Vagina (tissue), 2 donors: ENCODE results near the gene NAT9. TPM values are rescaled to one million over a fixed set of nuclear protein-coding genes. Genes with fewer than 3 reads are reported as not detected.

Source experiments
- DNase-seq, 2 donors: peaks; one replicate each; pipeline ENCODE4 v3.0.0-alpha.2; 2017; ENCODE audit errors: extremely low spot score in 2 of 2
- H3K27ac ChIP-seq: fragments of 200-600 bp; sonication (generic); one replicate; pipeline ENCODE4 v1.5.1; 2019
- H3K27me3 ChIP-seq: fragments of 200-600 bp; sonication (generic); one replicate; pipeline ENCODE4 v1.5.1; 2019
- H3K36me3 ChIP-seq, 2 donors: fragments of 200-600 bp; sonication (generic); one replicate each; pipeline ENCODE4 v1.5.1; 2017 to 2019
- H3K4me1 ChIP-seq: fragments of 200-600 bp; sonication (generic); one replicate; pipeline ENCODE4 v1.5.1; 2019
- H3K4me3 ChIP-seq, 2 donors: fragments of 200-600 bp; sonication (generic); 1 replicate in 1 of 2; 2 replicates in 1 of 2; pipeline ENCODE4 v1.5.1; 2016 to 2019
- H3K9me3 ChIP-seq: fragments of 200-600 bp; sonication (generic); one replicate; pipeline ENCODE4 v1.5.1; 2019
- POLR2A ChIP-seq, 2 donors: fragments of 450-650 bp; IDR thresholded peaks; one replicate each; pipeline ENCODE4 v1.6.1; 2017; ENCODE audit warnings: antibody characterized with exemption in 2 of 2, mild to moderate bottlenecking in 2 of 2, moderate library complexity in 2 of 2
- POLR2AphosphoS5 ChIP-seq, 2 donors: sonication (generic); formaldehyde crosslinking; IDR thresholded peaks; one replicate each; pipeline ENCODE4 v1.9.0; 2017; ENCODE audit warnings: antibody characterized with exemption in 2 of 2, mild to moderate bottlenecking in 2 of 2, low read depth in 1 of 2; ENCODE audit not compliant: insufficient read depth in 1 of 2
- intact Hi-C: fragments of 100-400 bp; cut with DNase I; formaldehyde crosslinking; loops from one replicate; pipeline ENCODE4 v1.15.1; 2023
- total RNA-seq: library from RNA; depleted of rRNA; stranded (reverse); fragments of >200 nt; gene quantifications from one replicate; pipeline ENCODE4 v1.2.3, GENCODE V29; 2016
- TF ChIP-seq, protein P1 (sequence below), 3 experiments: fragments of 450-650 bp in 2 of 3; fragments of 200-600 bp in 1 of 3; sonication (generic) in 1 of 3; IDR thresholded peaks; one replicate each; pipeline ENCODE4 v1.5.1; 2017 to 2019; ENCODE audit warnings: antibody characterized with exemption in 3 of 3, mild to moderate bottlenecking in 2 of 3, moderate library complexity in 2 of 3

Gene NAT9
- total RNA-seq, 1 donor from 2014 or later, result 28.5 TPM

DNA sequence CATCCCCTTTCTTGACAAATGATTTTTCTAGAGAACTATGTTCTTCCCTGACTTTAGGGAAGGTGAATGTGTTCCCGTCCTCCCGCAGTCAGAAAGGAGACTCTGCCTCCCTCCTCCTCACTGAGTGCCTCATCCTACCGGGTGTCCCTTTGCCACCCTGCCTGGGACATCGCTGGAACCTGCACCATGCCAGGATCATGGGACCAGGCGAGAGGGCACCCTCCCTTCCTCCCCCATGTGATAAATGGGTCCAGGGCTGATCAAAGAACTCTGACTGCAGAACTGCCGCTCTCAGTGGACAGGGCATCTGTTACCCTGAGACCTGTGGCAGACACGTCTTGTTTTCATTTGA lies 7.4 kb downstream of the NAT9 start:
- intact Hi-C loops, result no loop called here
- no peaks in the 10 kb centered on the region for H3K9me3 ChIP-seq
- H3K27ac ChIP-seq, result peak overlapping the region; percentile 67
- no peak overlapping the region for H3K4me3 ChIP-seq
- H3K36me3 ChIP-seq, result peaks cover 0 to 47% of the 10 kb centered on the region in 2 donors
- H3K27me3 ChIP-seq, result no peaks in the 10 kb centered on the region
- DNase-seq, result no peak
- TF ChIP-seq, protein P1, sequence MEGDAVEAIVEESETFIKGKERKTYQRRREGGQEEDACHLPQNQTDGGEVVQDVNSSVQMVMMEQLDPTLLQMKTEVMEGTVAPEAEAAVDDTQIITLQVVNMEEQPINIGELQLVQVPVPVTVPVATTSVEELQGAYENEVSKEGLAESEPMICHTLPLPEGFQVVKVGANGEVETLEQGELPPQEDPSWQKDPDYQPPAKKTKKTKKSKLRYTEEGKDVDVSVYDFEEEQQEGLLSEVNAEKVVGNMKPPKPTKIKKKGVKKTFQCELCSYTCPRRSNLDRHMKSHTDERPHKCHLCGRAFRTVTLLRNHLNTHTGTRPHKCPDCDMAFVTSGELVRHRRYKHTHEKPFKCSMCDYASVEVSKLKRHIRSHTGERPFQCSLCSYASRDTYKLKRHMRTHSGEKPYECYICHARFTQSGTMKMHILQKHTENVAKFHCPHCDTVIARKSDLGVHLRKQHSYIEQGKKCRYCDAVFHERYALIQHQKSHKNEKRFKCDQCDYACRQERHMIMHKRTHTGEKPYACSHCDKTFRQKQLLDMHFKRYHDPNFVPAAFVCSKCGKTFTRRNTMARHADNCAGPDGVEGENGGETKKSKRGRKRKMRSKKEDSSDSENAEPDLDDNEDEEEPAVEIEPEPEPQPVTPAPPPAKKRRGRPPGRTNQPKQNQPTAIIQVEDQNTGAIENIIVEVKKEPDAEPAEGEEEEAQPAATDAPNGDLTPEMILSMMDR (IDR thresholded peaks at IDR 0.05), result no peak
- no peak for TF ChIP-seq POLR2AphosphoS5 (IDR thresholded peaks at IDR 0.05; ENCODE audit: insufficient read depth in 1 of 2, low read depth in 1 of 2)
- TF ChIP-seq POLR2A (IDR thresholded peaks at IDR 0.05), result no peak
- peaks cover 43% of the 10 kb centered on the region for H3K4me1 ChIP-seq

DNA sequence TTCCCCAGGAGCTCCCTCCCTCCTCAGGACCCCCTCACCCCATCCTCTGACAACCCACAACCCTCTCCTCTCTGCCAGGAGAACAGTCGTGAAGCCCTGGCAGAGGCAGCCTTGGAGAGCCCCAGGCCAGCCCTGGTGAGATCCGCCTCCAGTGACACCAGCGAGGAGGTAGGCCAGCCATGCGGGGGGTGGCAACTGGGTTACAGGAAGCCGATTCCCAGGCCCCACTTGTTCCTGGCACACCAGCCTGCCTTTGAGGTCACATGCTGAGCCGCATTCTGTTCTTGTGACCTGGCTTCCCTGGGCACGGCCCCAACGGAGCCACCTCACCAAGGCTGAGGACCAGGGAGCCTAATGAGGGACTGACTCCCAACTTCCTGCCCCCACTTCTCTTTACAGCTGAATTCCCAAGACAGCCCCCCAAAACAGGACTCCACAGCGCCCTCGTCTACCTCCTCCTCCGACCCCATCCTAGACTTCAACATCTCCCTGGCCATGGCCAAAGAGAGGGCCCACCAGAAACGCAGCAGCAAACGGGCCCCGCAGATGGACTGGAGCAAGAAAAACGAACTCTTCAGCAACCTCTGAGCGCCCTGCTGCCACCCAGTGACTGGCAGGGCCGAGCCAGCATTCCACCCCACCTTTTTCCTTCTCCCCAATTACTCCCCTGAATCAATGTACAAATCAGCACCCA lies 7.9 kb downstream of the NAT9 start:
- peak in 1 of 2 donors; percentile 57 for TF ChIP-seq POLR2AphosphoS5 (IDR thresholded peaks at IDR 0.05; ENCODE audit: insufficient read depth in 1 of 2, low read depth in 1 of 2)
- TF ChIP-seq, protein P1 (IDR thresholded peaks at IDR 0.05), result no peak
- H3K4me3 ChIP-seq, result no peak overlapping the region
- DNase-seq, result no peak
- intact Hi-C loops, result no loop called here
- no peaks in the 10 kb centered on the region for H3K9me3 ChIP-seq
- H3K36me3 ChIP-seq, result peaks cover 0 to 43% of the 10 kb centered on the region in 2 donors
- peak overlapping the region; percentile 67 for H3K27ac ChIP-seq
- peaks cover 48% of the 10 kb centered on the region for H3K4me1 ChIP-seq
- H3K27me3 ChIP-seq, result no peaks in the 10 kb centered on the region

DNA sequence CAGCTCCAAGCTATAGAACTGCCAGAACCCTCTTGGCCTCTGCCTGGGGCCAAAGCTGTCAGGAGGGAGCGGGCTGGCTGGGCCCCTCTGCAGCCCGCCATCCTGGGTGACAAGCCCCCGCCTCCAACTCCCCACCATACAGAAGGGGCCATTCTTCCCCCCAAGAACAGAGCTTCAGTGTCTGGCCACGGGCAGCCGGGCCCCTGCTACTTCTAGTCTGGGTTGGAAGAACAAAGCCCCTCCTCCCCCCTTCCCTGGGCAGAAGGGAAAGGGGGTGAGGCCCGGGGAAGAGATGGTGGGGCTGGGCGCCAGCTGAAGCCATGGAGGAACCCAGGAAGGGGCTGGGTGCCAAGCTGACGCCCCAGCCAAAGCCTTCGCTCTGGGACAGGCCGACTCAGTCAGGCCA lies 9.0 kb downstream of the NAT9 start:
- Histone ChIP-seq H3K9me3 (no peaks in the 10 kb centered on the region), H3K4me1 (peaks cover 58% of the 10 kb centered on the region), H3K27me3 (no peaks in the 10 kb centered on the region), H3K36me3 (peaks cover 0 to 32% of the 10 kb centered on the region in 2 donors), H3K4me3 (no peak overlapping the region), H3K27ac (peak overlapping the region; percentile 67)
- TF ChIP-seq, protein P1 (IDR thresholded peaks at IDR 0.05), result no peak
- no peak for TF ChIP-seq POLR2AphosphoS5 (IDR thresholded peaks at IDR 0.05; ENCODE audit: insufficient read depth in 1 of 2, low read depth in 1 of 2)
- no peak for TF ChIP-seq POLR2A (IDR thresholded peaks at IDR 0.05)
- intact Hi-C loops, result no loop called here
- no peak for DNase-seq

DNA sequence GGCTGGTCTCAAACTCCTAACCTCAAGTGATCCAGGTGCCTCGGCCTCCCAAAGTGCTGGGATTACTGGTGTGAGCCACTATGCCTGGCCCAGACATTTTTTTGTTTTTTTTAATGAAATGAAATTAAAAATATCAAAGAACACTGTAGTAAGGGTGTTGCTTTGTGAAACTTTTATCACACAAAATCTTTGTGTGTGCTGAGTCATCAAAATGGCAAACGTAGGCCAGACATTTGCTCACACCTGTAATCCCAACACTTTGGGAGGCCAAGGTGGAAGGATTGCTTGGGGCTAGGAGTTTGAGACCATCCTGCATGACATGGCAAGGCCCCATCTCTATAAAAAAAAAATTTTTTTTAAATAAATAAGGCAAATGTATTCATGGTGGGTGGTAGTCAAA lies 9.7 kb downstream of the NAT9 start:
- intact Hi-C loops, result no loop called here
- H3K4me3 ChIP-seq, result no peak overlapping the region
- TF ChIP-seq POLR2A (IDR thresholded peaks at IDR 0.05) (no peak), POLR2AphosphoS5 (IDR thresholded peaks at IDR 0.05; ENCODE audit: insufficient read depth in 1 of 2, low read depth in 1 of 2) (no peak)
- TF ChIP-seq, protein P1 (IDR thresholded peaks at IDR 0.05), result no peak
- H3K36me3 ChIP-seq, result peaks cover 0 to 25% of the 10 kb centered on the region in 2 donors
- peaks cover 65% of the 10 kb centered on the region for H3K4me1 ChIP-seq
- peak overlapping the region; percentile 67 for H3K27ac ChIP-seq
- no peaks in the 10 kb centered on the region for H3K9me3 ChIP-seq
- H3K27me3 ChIP-seq, result no peaks in the 10 kb centered on the region
- DNase-seq, result no peak

DNA sequence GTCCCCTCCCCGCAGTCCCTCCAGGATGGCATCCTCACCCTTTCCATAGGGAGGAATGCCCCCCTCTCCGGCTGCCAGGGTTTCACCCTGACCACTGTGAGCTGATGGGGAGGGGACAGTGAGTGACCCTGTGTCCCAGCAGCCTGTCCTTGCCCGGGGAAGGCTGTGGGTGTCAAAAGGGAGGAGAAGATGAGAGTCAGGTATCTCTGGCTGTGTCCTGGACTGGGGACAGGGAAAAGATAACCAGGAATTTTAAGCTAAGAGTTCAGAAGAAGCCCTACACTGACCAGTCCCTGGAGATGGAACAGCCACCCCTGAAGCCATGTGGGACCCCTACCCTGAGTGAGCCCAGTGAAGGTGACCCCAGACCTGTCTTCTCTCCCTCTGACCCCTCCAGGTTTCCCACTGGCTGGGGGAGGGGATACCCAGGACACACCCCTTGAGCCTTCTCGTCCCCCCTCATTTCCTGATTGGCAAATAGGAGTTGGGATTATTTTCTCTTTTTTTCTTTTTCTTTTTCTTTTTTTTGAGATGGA lies 11.3 kb downstream of the NAT9 start:
- H3K4me1 ChIP-seq, result peaks cover 73% of the 10 kb centered on the region

More for the DNA sequence above, 11.3 kb downstream of the NAT9 start:
- H3K27me3 ChIP-seq, result no peaks in the 10 kb centered on the region
- DNase-seq, result no peak
- H3K27ac ChIP-seq, result no peak overlapping the region
- no peak overlapping the region for H3K4me3 ChIP-seq
- no peaks in the 10 kb centered on the region for H3K9me3 ChIP-seq
- peaks cover 0 to 16% of the 10 kb centered on the region in 2 donors for H3K36me3 ChIP-seq
- TF ChIP-seq POLR2A (IDR thresholded peaks at IDR 0.05) (no peak), POLR2AphosphoS5 (IDR thresholded peaks at IDR 0.05; ENCODE audit: insufficient read depth in 1 of 2, low read depth in 1 of 2) (no peak)
- TF ChIP-seq, protein P1 (IDR thresholded peaks at IDR 0.05), result no peak
- intact Hi-C loops, result no loop called here
